Panc1 (cell line): ENCODE measurements around the gene TBC1D22A. TPM values are rescaled to one million over a fixed set of nuclear protein-coding genes. Genes with fewer than 3 reads are reported as not detected.

Experiments used
- ATAC-seq: fragments of 200-7000 bp; cut with Tn5 transposase; 2 replicates; pipeline ENCODE4 v1.9.1; 2020; ENCODE audit warnings: mild to moderate bottlenecking, moderate library complexity
- BruUV-seq: library from RNA; stranded (reverse); fragments of 400-500 nt; replicated peaks from 2 replicates; lab custom pipeline; 2021; lab: Mats Ljungman, UMichigan
- CTCF ChIA-PET: fragments of 300-600 bp; sonication (Branson Sonifier 250); formaldehyde crosslinking; loops from one replicate; lab custom pipeline; 2022; ENCODE audit warnings: antibody characterized with exemption; lab: Charles Lee
- POLR2A ChIA-PET: fragments of 300-600 bp; sonication (Branson Sonifier 250); formaldehyde crosslinking; loops from one replicate; lab custom pipeline; 2022; ENCODE audit warnings: antibody characterized with exemption; lab: Charles Lee
- DNase-seq: peaks from one replicate; pipeline ENCODE4 v3.0.0-alpha.2; 2010; ENCODE audit warnings: low read depth, low spot score
- H3K27ac ChIP-seq: 2 replicates; pipeline ENCODE4 v1.5.1; 2011; ENCODE audit warnings: mild to moderate bottlenecking, low read length, inconsistent platforms
- H3K27me3 ChIP-seq: fragments of 200-500 bp; sonication (Bioruptor generic); 2 replicates; pipeline ENCODE4 v1.6.0; 2014; ENCODE audit warnings: low read length, inconsistent platforms; ENCODE audit not compliant: control insufficient read depth, insufficient read depth
- H3K36me3 ChIP-seq: fragments of 200-500 bp; sonication (Bioruptor generic); 2 replicates; pipeline ENCODE4 v1.5.1; 2014; ENCODE audit warnings: inconsistent platforms, mild to moderate bottlenecking, low read length, moderate library complexity; ENCODE audit not compliant: control insufficient read depth, insufficient read depth
- H3K4me1 ChIP-seq: 2 replicates; pipeline ENCODE4 v1.5.1; 2011; ENCODE audit warnings: inconsistent platforms, mild to moderate bottlenecking, low read length, moderate library complexity; ENCODE audit not compliant: control insufficient read depth, insufficient read depth
- H3K4me3 ChIP-seq, 2 experiments: 2 replicates each; pipeline ENCODE4 v1.5.1; 2011 to 2012; ENCODE audit warnings: low read depth in 2 of 2, low read length in 2 of 2, mild to moderate bottlenecking in 2 of 2, inconsistent platforms in 1 of 2, moderate library complexity in 1 of 2
- H3K9me3 ChIP-seq: fragments of 200-500 bp; sonication (Bioruptor generic); 2 replicates; pipeline ENCODE4 v1.5.1; 2014; ENCODE audit warnings: low read depth, mild to moderate bottlenecking, inconsistent platforms, low read length, moderate library complexity; ENCODE audit not compliant: control insufficient read depth, insufficient read depth
- CTCF ChIP-seq: fragments of 450-650 bp; IDR thresholded peaks from 2 replicates; pipeline ENCODE4 v1.5.1; 2017; ENCODE audit warnings: mild to moderate bottlenecking
- POLR2AphosphoS5 ChIP-seq: IDR thresholded peaks from 2 replicates; pipeline ENCODE4 v1.6.1; 2012; ENCODE audit warnings: mild to moderate bottlenecking, low read depth, low read length, moderate library complexity
- REST ChIP-seq, 2 experiments: IDR thresholded peaks; 2 replicates each; pipeline ENCODE4 v1.6.1; 2011 to 2012; ENCODE audit warnings: low read depth in 2 of 2, control low read depth in 1 of 2, low read length in 1 of 2, mild to moderate bottlenecking in 1 of 2, moderate library complexity in 1 of 2; ENCODE audit not compliant: insufficient read depth in 1 of 2
- SIN3A ChIP-seq: IDR thresholded peaks from 2 replicates; pipeline ENCODE4 v1.6.1; 2012; ENCODE audit warnings: low read depth, mild to moderate bottlenecking, low read length, moderate library complexity, borderline replicate concordance; ENCODE audit not compliant: insufficient read depth
- TCF7L2 ChIP-seq: IDR thresholded peaks from 2 replicates; pipeline ENCODE4 v1.6.1; 2011; ENCODE audit warnings: mild to moderate bottlenecking, low read depth, low read length, inconsistent platforms
- in situ Hi-C: cut with HindIII; loops from 2 replicates; pipeline ENCODE4 v1.10.0; 2016; ENCODE audit warnings: low sequenced_read_pairs, low pct_unique_long_range_greater_than_20kb
- intact Hi-C: fragments of 100-400 bp; cut with micrococcal nuclease; formaldehyde crosslinking; loops from one replicate; pipeline ENCODE4 v1.10.0; 2022; ENCODE audit not compliant: unreplicated experiment
- total RNA-seq: library from RNA; stranded (reverse); gene quantifications from one replicate; pipeline ENCODE4 v1.2.1, GENCODE V29; 2021; ENCODE audit not compliant: unreplicated experiment

TBC1D22A gene
- total RNA-seq, 1 experiment from 2014 or later = 28.7 TPM

- Histone ChIP-seq H3K4me1 (no peaks in the 10 kb centered on the region), H3K9me3 (no peaks in the 10 kb centered on the region), H3K27me3 (no peaks in the 10 kb centered on the region), H3K27ac (no peak overlapping the region), H3K4me3 (no peak overlapping the region), H3K36me3 (no peaks in the 10 kb centered on the region)
- no peak for DNase-seq
- no peak for TF ChIP-seq SIN3A
- no peak for TF ChIP-seq TCF7L2
- no peak for TF ChIP-seq CTCF
- no peak for TF ChIP-seq REST (IDR thresholded peaks at IDR 0.05; ENCODE audit: insufficient read depth in 1 of 2, low read depth in 2 of 2, low read length in 1 of 2)
- no peak for TF ChIP-seq POLR2AphosphoS5
- POLR2A ChIA-PET = no interaction called here
- in situ Hi-C loops (no loop called here), intact Hi-C loops (no loop called here)
- no TSS peak for BruUV-seq
- ATAC-seq = no peak
- CTCF ChIA-PET = no interaction called here
Measured at GRCh38 chr22:46871826-46872225, 109.4 kb downstream of the TBC1D22A start.

GRCh38 chr22:46875089-46875488 is 112.6 kb downstream of the TBC1D22A start:
- POLR2A ChIA-PET = no interaction called here

More at GRCh38 chr22:46875089-46875488, 112.6 kb downstream of the TBC1D22A start:
- H3K27ac ChIP-seq = no peak overlapping the region
- H3K27me3 ChIP-seq = no peaks in the 10 kb centered on the region
- no TSS peak for BruUV-seq
- TF ChIP-seq POLR2AphosphoS5 (no peak), CTCF (no peak), SIN3A (no peak), REST (IDR thresholded peaks at IDR 0.05; ENCODE audit: insufficient read depth in 1 of 2, low read depth in 2 of 2, low read length in 1 of 2) (no peak), TCF7L2 (no peak)
- CTCF ChIA-PET = no interaction called here
- in situ Hi-C loops = no loop called here
- DNase-seq (no peak), ATAC-seq (no peak)
- no peaks in the 10 kb centered on the region for H3K36me3 ChIP-seq
- intact Hi-C loops = no loop called here
- no peaks in the 10 kb centered on the region for H3K4me1 ChIP-seq
- no peaks in the 10 kb centered on the region for H3K9me3 ChIP-seq
- no peak overlapping the region for H3K4me3 ChIP-seq
